H1 (cell line): ENCODE data around the gene TAF6. TPM values are rescaled to one million over a fixed set of nuclear protein-coding genes. Genes with fewer than 3 reads are reported as not detected.

Source experiments
- CTCF ChIA-PET: fragments of 300-600 bp; sonication (Branson Sonifier 250); formaldehyde crosslinking; loops from one replicate; lab custom pipeline; 2021; ENCODE audit not compliant: partially characterized antibody; lab: Charles Lee
- POLR2A ChIA-PET: fragments of 300-600 bp; sonication (Branson Sonifier 250); formaldehyde crosslinking; loops from one replicate; lab custom pipeline; 2021; ENCODE audit warnings: inconsistent platforms; ENCODE audit not compliant: partially characterized antibody; lab: Charles Lee
- DNase-seq, 2 experiments: peaks; one replicate each; pipeline versions ENCODE4 v3.0.0 to v3.0.0-alpha.2; 2010 to 2022; ENCODE audit warnings: low spot score in 2 of 2, low read depth in 1 of 2, mixed read lengths in 1 of 2
- FAIRE-seq: peaks from 2 replicates; lab custom pipeline; 2011; peaks lifted over from hg19 to GRCh38; lab: Jason Lieb, UNC
- H2AFZ ChIP-seq: 2 replicates; pipeline ENCODE4 v1.8.1; 2012; ENCODE audit warnings: low read length, inconsistent platforms
- H2AK5ac ChIP-seq: 2 replicates; pipeline ENCODE4 v1.6.1; 2013; ENCODE audit warnings: low read depth, low read length
- H2BK120ac ChIP-seq: replicated peaks from 2 replicates; pipeline ENCODE3; 2013; ENCODE audit warnings: low read depth, low read length, inconsistent platforms
- H2BK12ac ChIP-seq: 2 replicates; pipeline ENCODE4 v1.6.1; 2013; ENCODE audit warnings: low read depth, low read length
- H2BK15ac ChIP-seq: 2 replicates; pipeline ENCODE4 v1.6.1; 2013; ENCODE audit warnings: low read length
- H2BK20ac ChIP-seq: 2 replicates; pipeline ENCODE4 v1.6.1; 2013; ENCODE audit warnings: low read length
- H2BK5ac ChIP-seq: 2 replicates; pipeline ENCODE4 v1.6.1; 2013; ENCODE audit warnings: low read depth, low read length
- H3K14ac ChIP-seq: 2 replicates; pipeline ENCODE4 v1.6.1; 2013; ENCODE audit warnings: inconsistent platforms; ENCODE audit not compliant: insufficient read length
- H3K18ac ChIP-seq: 2 replicates; pipeline ENCODE4 v1.6.1; 2013; ENCODE audit warnings: low read length; ENCODE audit errors: extremely low read depth
- H3K23ac ChIP-seq: 2 replicates; pipeline ENCODE4 v1.6.1; 2013; ENCODE audit warnings: inconsistent platforms; ENCODE audit not compliant: insufficient read length
- H3K23me2 ChIP-seq: 2 replicates; pipeline ENCODE4 v1.6.1; 2013; ENCODE audit warnings: low read depth, low read length
- H3K27ac ChIP-seq: 2 replicates; pipeline ENCODE4 v1.6.1; 2011; ENCODE audit warnings: low read depth, low read length, inconsistent platforms
- H3K27me3 ChIP-seq, 4 experiments: replicated peaks in 1 of 4; 1 replicate in 1 of 4; 2 replicates in 3 of 4; pipeline versions ENCODE4 v1.6.1 to v1.8.1; 2011 to 2013; ENCODE audit warnings: low read length in 3 of 4, mild to moderate bottlenecking in 3 of 4, inconsistent platforms in 2 of 4, mixed read lengths in 2 of 4, moderate library complexity in 1 of 4; ENCODE audit not compliant: control insufficient read depth in 3 of 4, insufficient read depth in 3 of 4; ENCODE audit errors: extremely low read depth in 1 of 4
- H3K36me3 ChIP-seq, 4 experiments: 2 replicates each; pipeline versions ENCODE4 v1.6.1 to v1.8.1; 2011 to 2013; ENCODE audit warnings: mild to moderate bottlenecking in 4 of 4, low read length in 3 of 4, moderate library complexity in 2 of 4, control low read depth in 1 of 4, inconsistent platforms in 1 of 4; ENCODE audit not compliant: insufficient read depth in 4 of 4, control insufficient read depth in 2 of 4
- H3K4ac ChIP-seq: replicated peaks from 2 replicates; pipeline ENCODE3; 2013; ENCODE audit warnings: low read length, low read depth, mixed read lengths, inconsistent platforms; ENCODE audit not compliant: insufficient read length
- H3K4me1 ChIP-seq, 4 experiments: replicated peaks in 1 of 4; 1 replicate in 1 of 4; 2 replicates in 3 of 4; pipeline versions ENCODE4 v1.6.1 to v1.8.1; 2011 to 2013; ENCODE audit warnings: low read length in 3 of 4, inconsistent platforms in 2 of 4, mixed read lengths in 1 of 4; ENCODE audit not compliant: insufficient read depth in 4 of 4, control insufficient read depth in 3 of 4
- H3K4me2 ChIP-seq, 2 experiments: 2 replicates each; pipeline versions ENCODE4 v1.6.1 to v1.8.1; 2011 to 2013; ENCODE audit warnings: low read depth in 2 of 2, low read length in 2 of 2, control low read depth in 1 of 2, inconsistent platforms in 1 of 2, mild to moderate bottlenecking in 1 of 2; ENCODE audit not compliant: insufficient read depth in 1 of 2
- H3K4me3 ChIP-seq, 4 experiments: fragments of 200-600, 300-600 bp in 1 of 4; sonication (generic), shearing (Covaris generic), sonication (Bioruptor Twin) in 1 of 4; 2 replicates each; pipeline versions ENCODE4 v1.5.1 to v1.8.1; 2011 to 2016; ENCODE audit warnings: low read length in 4 of 4, low read depth in 3 of 4, control low read depth in 2 of 4, inconsistent platforms in 2 of 4, mild to moderate bottlenecking in 2 of 4, mixed read lengths in 1 of 4, moderate library complexity in 1 of 4; ENCODE audit not compliant: insufficient read depth in 2 of 4; ENCODE audit errors: extremely low read depth in 1 of 4
- H3K56ac ChIP-seq: replicated peaks from 2 replicates; pipeline ENCODE3; 2013; ENCODE audit warnings: low read depth, mild to moderate bottlenecking, mixed read lengths, low read length, inconsistent platforms; ENCODE audit not compliant: insufficient read length
- H3K79me1 ChIP-seq: 2 replicates; pipeline ENCODE4 v1.6.1; 2013; ENCODE audit warnings: low read depth, low read length, control low read depth
- H3K79me2 ChIP-seq, 2 experiments: 2 replicates each; pipeline versions ENCODE4 v1.6.1 to v1.8.1; 2012 to 2013; ENCODE audit warnings: low read length in 2 of 2, mild to moderate bottlenecking in 2 of 2, inconsistent platforms in 1 of 2; ENCODE audit not compliant: insufficient read depth in 2 of 2, control insufficient read depth in 1 of 2
- H3K9ac ChIP-seq, 4 experiments: replicated peaks in 1 of 4; 1 replicate in 1 of 4; 2 replicates in 3 of 4; pipeline versions ENCODE4 v1.6.1 to v1.8.1; 2011 to 2013; ENCODE audit warnings: low read depth in 3 of 4, low read length in 3 of 4, control low read depth in 2 of 4, mild to moderate bottlenecking in 2 of 4, moderate library complexity in 2 of 4, inconsistent platforms in 1 of 4; ENCODE audit errors: extremely low read depth in 1 of 4
- H3K9me3 ChIP-seq, 2 experiments: 2 replicates each; pipeline versions ENCODE4 v1.6.1 to v1.8.1; 2012 to 2013; ENCODE audit warnings: mild to moderate bottlenecking in 2 of 2, moderate library complexity in 2 of 2, control low read depth in 1 of 2, inconsistent platforms in 1 of 2, low read depth in 1 of 2, low read length in 1 of 2, mixed read lengths in 1 of 2; ENCODE audit not compliant: insufficient read depth in 2 of 2
- H4K20me1 ChIP-seq, 2 experiments: replicated peaks in 1 of 2; 2 replicates each; pipeline versions ENCODE3 to v1.8.1; 2011 to 2013; ENCODE audit warnings: inconsistent platforms in 2 of 2, low read length in 2 of 2, mild to moderate bottlenecking in 1 of 2; ENCODE audit not compliant: insufficient read depth in 2 of 2, control insufficient read depth in 1 of 2
- H4K5ac ChIP-seq: 2 replicates; pipeline ENCODE4 v1.6.1; 2013; ENCODE audit warnings: low read length, low read depth, mixed read lengths, inconsistent platforms; ENCODE audit not compliant: insufficient read length
- H4K8ac ChIP-seq: 2 replicates; pipeline ENCODE4 v1.8.0; 2013; ENCODE audit warnings: mild to moderate bottlenecking, moderate library complexity, low read length, inconsistent platforms; ENCODE audit not compliant: insufficient read depth; ENCODE audit errors: extremely low read depth
- H4K91ac ChIP-seq: replicated peaks from 2 replicates; pipeline ENCODE3; 2013; ENCODE audit warnings: low read length, mixed read lengths, inconsistent platforms; ENCODE audit not compliant: insufficient read length
- ATF3 ChIP-seq: IDR thresholded peaks from 2 replicates; pipeline ENCODE4 v1.6.1; 2011; ENCODE audit warnings: low read depth, mild to moderate bottlenecking, low read length; ENCODE audit not compliant: insufficient read depth
- BACH1 ChIP-seq: IDR thresholded peaks from 2 replicates; pipeline ENCODE4 v1.6.1; 2012; ENCODE audit warnings: low read length, improper control_type of control experiment
- BRCA1 ChIP-seq: IDR thresholded peaks from 2 replicates; pipeline ENCODE4 v1.6.1; 2012; ENCODE audit warnings: low read depth, low read length, improper control_type of control experiment
- CHD2 ChIP-seq: IDR thresholded peaks from 2 replicates; pipeline ENCODE4 v1.6.1; 2012; ENCODE audit warnings: low read length, improper control_type of control experiment
- NRF1 ChIP-seq: IDR thresholded peaks from 2 replicates; pipeline ENCODE4 v1.6.1; 2011; ENCODE audit warnings: mild to moderate bottlenecking, low read depth, low read length, improper control_type of control experiment
- POLR2A ChIP-seq, 2 experiments: IDR thresholded peaks; 1 replicate in 1 of 2; 2 replicates in 1 of 2; pipeline ENCODE4 v1.6.1; 2011; ENCODE audit warnings: low read depth in 2 of 2, low read length in 2 of 2, mild to moderate bottlenecking in 2 of 2; ENCODE audit errors: control extremely low read depth in 1 of 2
- RFX5 ChIP-seq: IDR thresholded peaks from 2 replicates; pipeline ENCODE4 v1.6.1; 2011; ENCODE audit warnings: low read depth, low read length, improper control_type of control experiment, borderline replicate concordance
- RXRA ChIP-seq: IDR thresholded peaks from 2 replicates; pipeline ENCODE4 v1.6.1; 2011; ENCODE audit warnings: low read depth, mild to moderate bottlenecking, low read length, moderate library complexity; ENCODE audit not compliant: insufficient read depth
- SAP30 ChIP-seq: fragments of 300-600 bp; sonication (generic); IDR thresholded peaks from 2 replicates; pipeline ENCODE4 v1.7.1; 2012; ENCODE audit warnings: low read length, moderate library complexity, mild to moderate bottlenecking, inconsistent platforms; ENCODE audit not compliant: insufficient read depth, insufficient replicate concordance
- SP4 ChIP-seq: IDR thresholded peaks from 2 replicates; pipeline ENCODE4 v1.6.1; 2012; ENCODE audit warnings: low read length, inconsistent platforms
- WGBS, 2 experiments: shearing (Covaris generic) in 1 of 2; methylation state at CpG; one replicate each; pipeline versions ENCODE4 v1.1.6 to v1.1.7; 2013 to 2015; ENCODE audit warnings: low lambda C conversion rate in 2 of 2, mixed read lengths in 2 of 2, inconsistent platforms in 1 of 2, low coverage in 1 of 2, missing lambda C conversion rate in 1 of 2; ENCODE audit not compliant: insufficient replicate concordance in 2 of 2, insufficient coverage in 1 of 2, insufficient read length in 1 of 2; ENCODE audit errors: extremely low coverage in 1 of 2, missing lambda C conversion rate in 1 of 2; 5-methylcytosine and 5-hydroxymethylcytosine counted together
- polyA plus RNA-seq, 7 experiments: library from polyadenylated mRNA; depleted of rRNA in 3 of 7; stranded (reverse) in 5 of 7; unstranded in 2 of 7; fragments of >200 nt in 5 of 7; fragments of 200-250 nt in 2 of 7; gene quantifications; 1 replicate in 5 of 7; 2 replicates in 1 of 7; 4 replicates in 1 of 7; pipeline versions ENCODE4 v1.2.1 to v1.2.3, GENCODE V29; 2011 to 2013; ENCODE audit warnings: missing spikeins in 2 of 7, mixed read lengths in 2 of 7
- total RNA-seq: library from RNA; stranded (reverse); fragmentation: NEBNext Ultra II Directional; extraction: Animal tissue kit (Norgen Biotek cat#: 25700); gene quantifications from 2 replicates; pipeline ENCODE4 v1.2.1, GENCODE V29; 2021
- TF ChIP-seq, protein P1 (sequence below): IDR thresholded peaks from 2 replicates; pipeline ENCODE4 v1.6.1; 2012; ENCODE audit warnings: low read length, inconsistent platforms
- TF ChIP-seq, protein P2 (sequence below): IDR thresholded peaks from 2 replicates; pipeline ENCODE4 v1.6.1; 2012; ENCODE audit warnings: inconsistent platforms

The TAF6 gene
- total and polyA plus RNA-seq, 2 of the 8 experiments (the other 6 are each of a cell fraction or from before 2014, with no cell fraction given) = 66.7 to 101 TPM

- H3K18ac ChIP-seq = no peak overlapping the region
- peaks cover 17% of the 10 kb centered on the region for H3K79me1 ChIP-seq
- peaks cover 84 to 95% (median 88%) of the 10 kb centered on the region in 4 experiments for H3K36me3 ChIP-seq
- WGBS, 2 experiments = 86% methylated on average over 9 of the region's 9 CpGs; no CpG with 5 or more reads in 1 of the 2 experiments
- ChIA-PET CTCF (interaction anchor here (1.5 kb wide), 2 partner anchors 8 to 38 kb away, joined by 3 to 6 read pairs; no protein-coding TSS in a partner anchor), POLR2A (interaction anchor here (0.6 to 19.5 kb wide), 24 partner anchors 11 to 674 kb away, joined by 3 to 722 read pairs (median 4); partner anchors contain the start of genes AP4M1, CNPY4, COPS6 and LAMTOR4)
- H3K4me3 ChIP-seq = no peak overlapping the region
- no peak for FAIRE-seq
- H3K23ac ChIP-seq = no peak overlapping the region
- H4K20me1 ChIP-seq = peaks cover 26 to 41% of the 10 kb centered on the region in 2 experiments
- no peaks in the 10 kb centered on the region; the same call in 1 of the 2 replicates for H3K23me2 ChIP-seq
- no peak overlapping the region for H3K14ac ChIP-seq
- H3K27ac ChIP-seq = no peak overlapping the region
- no peak overlapping the region; a peak in 1 of 7 replicates for H3K9ac ChIP-seq
- no peak overlapping the region for H2BK15ac ChIP-seq
- H2BK120ac ChIP-seq = no peak overlapping the region
- no peak overlapping the region for H3K56ac ChIP-seq
- H4K91ac ChIP-seq = no peak overlapping the region
- no peak overlapping the region for H2BK20ac ChIP-seq
- peaks cover 0 to 8% (median 3%) of the 10 kb centered on the region in 4 experiments; a peak in 3 of 7 replicates for H3K4me1 ChIP-seq
- H2AK5ac ChIP-seq = no peak overlapping the region
- H3K27me3 ChIP-seq = no peaks in the 10 kb centered on the region
- no peak overlapping the region for H3K4ac ChIP-seq
- no peak overlapping the region for H3K4me2 ChIP-seq
- no peak overlapping the region for H4K8ac ChIP-seq
- H3K79me2 ChIP-seq = peaks cover 9 to 41% of the 10 kb centered on the region in 2 experiments
- H2BK12ac ChIP-seq = no peak overlapping the region
- no peak overlapping the region for H2BK5ac ChIP-seq
- no peak for DNase-seq
- no peaks in the 10 kb centered on the region for H3K9me3 ChIP-seq
- no peak overlapping the region for H2AFZ ChIP-seq
- no peak overlapping the region for H4K5ac ChIP-seq
- no peak for TF ChIP-seq BACH1
- TF ChIP-seq RXRA = no peak
- TF ChIP-seq ATF3 = no peak
- TF ChIP-seq, protein P1, sequence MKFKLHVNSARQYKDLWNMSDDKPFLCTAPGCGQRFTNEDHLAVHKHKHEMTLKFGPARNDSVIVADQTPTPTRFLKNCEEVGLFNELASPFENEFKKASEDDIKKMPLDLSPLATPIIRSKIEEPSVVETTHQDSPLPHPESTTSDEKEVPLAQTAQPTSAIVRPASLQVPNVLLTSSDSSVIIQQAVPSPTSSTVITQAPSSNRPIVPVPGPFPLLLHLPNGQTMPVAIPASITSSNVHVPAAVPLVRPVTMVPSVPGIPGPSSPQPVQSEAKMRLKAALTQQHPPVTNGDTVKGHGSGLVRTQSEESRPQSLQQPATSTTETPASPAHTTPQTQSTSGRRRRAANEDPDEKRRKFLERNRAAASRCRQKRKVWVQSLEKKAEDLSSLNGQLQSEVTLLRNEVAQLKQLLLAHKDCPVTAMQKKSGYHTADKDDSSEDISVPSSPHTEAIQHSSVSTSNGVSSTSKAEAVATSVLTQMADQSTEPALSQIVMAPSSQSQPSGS = no peak
- peak; percentile 76 to 85 for TF ChIP-seq POLR2A (IDR thresholded peaks at IDR 0.05; ENCODE audit: control extremely low read depth in 1 of 2, low read depth in 2 of 2, low read length in 2 of 2)
- TF ChIP-seq RFX5 = no peak
- no peak for TF ChIP-seq NRF1
- TF ChIP-seq SAP30 = no peak
- no peak for TF ChIP-seq SP4
- no peak for TF ChIP-seq BRCA1
- 0 out of 2 replicates have a peak, but pooled peaks have one; percentile 19 for TF ChIP-seq CHD2
- TF ChIP-seq, protein P2, sequence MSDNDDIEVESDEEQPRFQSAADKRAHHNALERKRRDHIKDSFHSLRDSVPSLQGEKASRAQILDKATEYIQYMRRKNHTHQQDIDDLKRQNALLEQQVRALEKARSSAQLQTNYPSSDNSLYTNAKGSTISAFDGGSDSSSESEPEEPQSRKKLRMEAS = no peak
Measured at GRCh38 chr7:100095289-100095688, 23.9 kb downstream of the TAF6 start.
